ENCODE measurements around the gene ANAPC16. TPM values are rescaled to one million over a fixed set of nuclear protein-coding genes. Genes with fewer than 3 reads are reported as not detected.
A peak's percentile ranks its signal among the peaks of the same experiment; 100 is the strongest.

Gene ANAPC16
- total and polyA plus RNA-seq, 8 donors = 12.7 to 231 (median 103) TPM

- peak in 1 of 2 donors; percentile 81 for DNase-seq
- peak overlapping the region in 4 of 5 donors; percentile 73 to 86 (median 76) for H3K27ac ChIP-seq
- no peaks in the 10 kb centered on the region for H3K9me3 ChIP-seq
- intact Hi-C loops (cut with DNase I; ENCODE audit: low total_unique reads) = no loop called here
- H3K27me3 ChIP-seq = no peaks in the 10 kb centered on the region
- H3K4me1 ChIP-seq = peaks cover 0 to 4% (median 0%) of the 10 kb centered on the region in 4 donors
- peak in 1 of 3 donors; percentile 34 for TF ChIP-seq POLR2AphosphoS5 (IDR thresholded peaks at IDR 0.05)
- no peak for TF ChIP-seq EP300 (IDR thresholded peaks at IDR 0.05)
- TF ChIP-seq POLR2A (IDR thresholded peaks at IDR 0.05) = no peak
- TF ChIP-seq, protein P1, sequence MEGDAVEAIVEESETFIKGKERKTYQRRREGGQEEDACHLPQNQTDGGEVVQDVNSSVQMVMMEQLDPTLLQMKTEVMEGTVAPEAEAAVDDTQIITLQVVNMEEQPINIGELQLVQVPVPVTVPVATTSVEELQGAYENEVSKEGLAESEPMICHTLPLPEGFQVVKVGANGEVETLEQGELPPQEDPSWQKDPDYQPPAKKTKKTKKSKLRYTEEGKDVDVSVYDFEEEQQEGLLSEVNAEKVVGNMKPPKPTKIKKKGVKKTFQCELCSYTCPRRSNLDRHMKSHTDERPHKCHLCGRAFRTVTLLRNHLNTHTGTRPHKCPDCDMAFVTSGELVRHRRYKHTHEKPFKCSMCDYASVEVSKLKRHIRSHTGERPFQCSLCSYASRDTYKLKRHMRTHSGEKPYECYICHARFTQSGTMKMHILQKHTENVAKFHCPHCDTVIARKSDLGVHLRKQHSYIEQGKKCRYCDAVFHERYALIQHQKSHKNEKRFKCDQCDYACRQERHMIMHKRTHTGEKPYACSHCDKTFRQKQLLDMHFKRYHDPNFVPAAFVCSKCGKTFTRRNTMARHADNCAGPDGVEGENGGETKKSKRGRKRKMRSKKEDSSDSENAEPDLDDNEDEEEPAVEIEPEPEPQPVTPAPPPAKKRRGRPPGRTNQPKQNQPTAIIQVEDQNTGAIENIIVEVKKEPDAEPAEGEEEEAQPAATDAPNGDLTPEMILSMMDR (IDR thresholded peaks at IDR 0.05) = no peak
- H3K36me3 ChIP-seq = peaks cover 0 to 29% (median 19%) of the 10 kb centered on the region in 4 donors
- H3K4me3 ChIP-seq = no peak overlapping the region
- WGBS, 5 donors = 41 to 59% (median 48%) methylated on average over 7 of the region's 7 CpGs
Measured at GRCh38 chr10:72186258-72186981, 29.4 kb upstream of the ANAPC16 start.

GRCh38 chr10:72186982-72187330, 28.9 kb upstream of the ANAPC16 start:
- H3K27me3 ChIP-seq = no peaks in the 10 kb centered on the region
- H3K4me3 ChIP-seq = no peak overlapping the region
- peaks cover 0 to 4% (median 0%) of the 10 kb centered on the region in 4 donors for H3K4me1 ChIP-seq
- H3K27ac ChIP-seq = peak overlapping the region; percentile 73 to 86 (median 74)
- TF ChIP-seq POLR2AphosphoS5 (IDR thresholded peaks at IDR 0.05) = no peak
- TF ChIP-seq POLR2A (IDR thresholded peaks at IDR 0.05) = no peak
- TF ChIP-seq EP300 (IDR thresholded peaks at IDR 0.05) = no peak
- TF ChIP-seq, protein P1 (IDR thresholded peaks at IDR 0.05) = no peak
- 68 to 84% (median 79%) methylated on average over 3 of the region's 3 CpGs for WGBS, 5 donors
- no peak for DNase-seq
- no peaks in the 10 kb centered on the region for H3K9me3 ChIP-seq
- peaks cover 0 to 28% (median 16%) of the 10 kb centered on the region in 4 donors for H3K36me3 ChIP-seq
- intact Hi-C loops (cut with DNase I; ENCODE audit: low total_unique reads) = no loop called here

- H3K27ac ChIP-seq = no peak overlapping the region
- H3K4me3 ChIP-seq = no peak overlapping the region
- peaks cover 13 to 87% (median 65%) of the 10 kb centered on the region in 4 donors for H3K36me3 ChIP-seq
- TF ChIP-seq POLR2AphosphoS5 (IDR thresholded peaks at IDR 0.05) = no peak
- TF ChIP-seq EP300 (IDR thresholded peaks at IDR 0.05) = no peak
- TF ChIP-seq, protein P1 (IDR thresholded peaks at IDR 0.05) = no peak
- TF ChIP-seq POLR2A (IDR thresholded peaks at IDR 0.05) = no peak
- DNase-seq = no peak
- WGBS, 5 donors = 85 to 95% (median 92%) methylated on average over 2 of the region's 2 CpGs
- no peaks in the 10 kb centered on the region for H3K9me3 ChIP-seq
- H3K4me1 ChIP-seq = no peaks in the 10 kb centered on the region
- intact Hi-C loops (cut with DNase I; ENCODE audit: low total_unique reads) = no loop called here
- H3K27me3 ChIP-seq = no peaks in the 10 kb centered on the region
Measured at GRCh38 chr10:72194949-72195348, 20.9 kb upstream of the ANAPC16 start.

- Histone ChIP-seq H3K27ac (no peak overlapping the region), H3K36me3 (peaks cover 15 to 93% (median 83%) of the 10 kb centered on the region in 4 donors), H3K9me3 (no peaks in the 10 kb centered on the region), H3K4me1 (no peaks in the 10 kb centered on the region), H3K27me3 (no peaks in the 10 kb centered on the region), H3K4me3 (no peak overlapping the region)
- intact Hi-C loops (cut with DNase I; ENCODE audit: low total_unique reads) = no loop called here
- no peak for DNase-seq
- TF ChIP-seq POLR2AphosphoS5 (IDR thresholded peaks at IDR 0.05) (no peak), EP300 (IDR thresholded peaks at IDR 0.05) (no peak), POLR2A (IDR thresholded peaks at IDR 0.05) (no peak)
- TF ChIP-seq, protein P1 (IDR thresholded peaks at IDR 0.05) = no peak
- WGBS, 5 donors = 97 to 100% (median 98%) methylated on average over 3 of the region's 3 CpGs
Measured at GRCh38 chr10:72200883-72201282, 14.9 kb upstream of the ANAPC16 start.
